D721Med (cell line): Measurements from ENCODE around the gene RAI14.
"Not testable (repeated sequence)": the region's sequence is repeated elsewhere in the genome, so short reads cannot be mapped to it uniquely, and the experiment has no call there.

ENCODE experiments used
- DNase-seq: peaks from one replicate; pipeline ENCODE4 v3.0.0; 2011; ENCODE audit warnings: low spot score; ENCODE audit not compliant: insufficient read length
- FAIRE-seq: peaks from 2 replicates; lab custom pipeline; 2011; peaks lifted over from hg19 to GRCh38; lab: Jason Lieb, UNC
- TF ChIP-seq, protein P1 (sequence below): IDR thresholded peaks from 2 replicates; pipeline ENCODE4 v1.5.1; 2012; ENCODE audit warnings: mild to moderate bottlenecking, control low read depth; ENCODE audit not compliant: insufficient read depth; ENCODE audit errors: missing control alignments

RAI14 gene

DNA sequence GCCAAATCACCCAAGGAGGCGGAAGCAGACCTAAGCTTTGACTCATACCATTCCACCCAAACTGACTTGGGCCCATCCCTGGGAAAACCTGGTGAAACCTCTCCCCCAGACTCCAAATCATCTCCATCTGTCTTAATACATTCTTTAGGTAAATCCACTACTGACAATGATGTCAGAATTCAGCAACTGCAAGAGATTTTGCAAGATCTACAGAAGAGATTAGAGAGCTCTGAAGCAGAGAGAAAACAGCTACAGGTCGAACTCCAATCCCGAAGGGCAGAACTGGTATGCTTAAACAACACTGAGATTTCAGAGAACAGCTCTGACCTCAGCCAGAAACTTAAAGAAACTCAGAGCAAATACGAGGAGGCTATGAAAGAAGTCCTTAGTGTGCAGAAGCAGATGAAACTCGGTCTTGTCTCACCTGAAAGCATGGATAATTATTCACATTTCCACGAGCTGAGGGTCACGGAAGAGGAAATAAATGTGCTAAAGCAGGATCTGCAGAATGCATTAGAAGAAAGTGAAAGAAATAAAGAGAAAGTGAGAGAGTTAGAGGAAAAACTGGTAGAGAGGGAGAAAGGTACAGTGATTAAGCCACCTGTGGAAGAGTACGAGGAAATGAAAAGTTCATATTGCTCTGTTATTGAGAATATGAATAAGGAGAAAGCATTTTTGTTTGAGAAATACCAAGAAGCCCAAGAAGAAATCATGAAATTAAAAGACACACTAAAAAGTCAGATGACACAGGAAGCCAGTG is 167.0 kb downstream of the RAI14 start:
- TF ChIP-seq, protein P1, sequence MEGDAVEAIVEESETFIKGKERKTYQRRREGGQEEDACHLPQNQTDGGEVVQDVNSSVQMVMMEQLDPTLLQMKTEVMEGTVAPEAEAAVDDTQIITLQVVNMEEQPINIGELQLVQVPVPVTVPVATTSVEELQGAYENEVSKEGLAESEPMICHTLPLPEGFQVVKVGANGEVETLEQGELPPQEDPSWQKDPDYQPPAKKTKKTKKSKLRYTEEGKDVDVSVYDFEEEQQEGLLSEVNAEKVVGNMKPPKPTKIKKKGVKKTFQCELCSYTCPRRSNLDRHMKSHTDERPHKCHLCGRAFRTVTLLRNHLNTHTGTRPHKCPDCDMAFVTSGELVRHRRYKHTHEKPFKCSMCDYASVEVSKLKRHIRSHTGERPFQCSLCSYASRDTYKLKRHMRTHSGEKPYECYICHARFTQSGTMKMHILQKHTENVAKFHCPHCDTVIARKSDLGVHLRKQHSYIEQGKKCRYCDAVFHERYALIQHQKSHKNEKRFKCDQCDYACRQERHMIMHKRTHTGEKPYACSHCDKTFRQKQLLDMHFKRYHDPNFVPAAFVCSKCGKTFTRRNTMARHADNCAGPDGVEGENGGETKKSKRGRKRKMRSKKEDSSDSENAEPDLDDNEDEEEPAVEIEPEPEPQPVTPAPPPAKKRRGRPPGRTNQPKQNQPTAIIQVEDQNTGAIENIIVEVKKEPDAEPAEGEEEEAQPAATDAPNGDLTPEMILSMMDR = no peak
- FAIRE-seq (no peak), DNase-seq (no peak)

DNA sequence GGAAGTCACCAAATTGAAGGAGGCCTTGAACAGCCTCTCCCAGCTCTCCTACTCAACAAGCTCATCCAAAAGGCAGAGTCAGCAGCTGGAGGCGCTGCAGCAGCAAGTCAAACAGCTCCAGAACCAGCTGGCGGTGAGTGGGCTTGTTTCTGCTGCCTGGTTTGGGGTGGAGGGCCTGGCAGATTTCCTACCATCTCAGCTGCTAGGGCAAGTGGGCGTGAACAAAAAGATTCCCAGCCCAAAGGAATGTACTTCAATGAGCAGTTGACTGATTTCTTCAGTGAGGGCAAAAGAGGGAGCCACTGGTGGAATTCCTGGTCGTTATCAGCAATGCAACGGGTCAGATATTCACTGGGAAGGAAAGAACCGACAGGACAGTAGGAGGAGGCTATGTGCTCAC is 170.2 kb downstream of the RAI14 start:
- DNase-seq = no peak
- TF ChIP-seq, protein P1 = no peak
- FAIRE-seq = no peak

DNA sequence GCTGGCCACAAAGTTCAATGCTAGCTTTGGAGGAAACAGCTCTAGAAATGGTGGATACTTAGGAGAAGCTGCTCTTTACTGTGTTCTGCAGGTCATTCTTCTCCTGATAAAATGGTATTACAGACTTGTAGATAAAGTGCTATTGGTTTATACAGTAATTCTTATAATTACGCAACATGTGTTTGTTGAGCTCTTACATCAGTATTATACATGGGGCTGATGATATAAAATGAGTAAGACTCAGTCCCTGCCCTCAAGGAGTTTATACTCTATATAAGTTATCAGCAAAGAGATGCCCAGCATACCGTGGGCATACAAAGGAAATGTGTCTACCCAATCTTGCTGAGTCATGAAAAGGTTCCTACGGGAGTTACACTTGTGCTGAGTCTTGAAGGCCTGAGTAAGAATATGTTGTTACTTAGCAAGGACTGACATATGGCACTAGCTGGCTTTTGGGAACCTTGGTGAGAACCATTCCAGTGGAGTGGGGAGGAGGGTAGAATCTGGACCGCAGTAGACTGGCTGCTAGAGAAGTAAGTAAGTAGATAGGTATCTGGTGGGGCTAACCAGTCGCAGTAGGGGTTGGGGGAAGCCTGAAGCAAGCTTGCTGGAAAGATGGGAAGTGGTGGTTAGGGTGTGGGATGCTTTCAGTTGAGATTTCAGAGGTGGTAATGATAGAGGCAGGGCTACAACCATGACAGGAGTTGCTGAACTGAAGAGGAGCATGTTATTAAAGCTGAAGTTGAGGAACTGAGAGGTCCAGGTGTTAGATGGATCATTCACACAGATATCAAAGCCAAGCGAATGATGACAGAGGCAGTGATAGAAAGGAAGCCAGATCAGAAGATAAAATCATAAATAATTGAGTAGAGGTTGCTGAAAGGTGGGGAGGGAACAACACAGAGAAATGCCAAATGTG is 171.7 kb downstream of the RAI14 start:
- TF ChIP-seq, protein P1 = no peak
- FAIRE-seq (no peak), DNase-seq (no peak)

DNA sequence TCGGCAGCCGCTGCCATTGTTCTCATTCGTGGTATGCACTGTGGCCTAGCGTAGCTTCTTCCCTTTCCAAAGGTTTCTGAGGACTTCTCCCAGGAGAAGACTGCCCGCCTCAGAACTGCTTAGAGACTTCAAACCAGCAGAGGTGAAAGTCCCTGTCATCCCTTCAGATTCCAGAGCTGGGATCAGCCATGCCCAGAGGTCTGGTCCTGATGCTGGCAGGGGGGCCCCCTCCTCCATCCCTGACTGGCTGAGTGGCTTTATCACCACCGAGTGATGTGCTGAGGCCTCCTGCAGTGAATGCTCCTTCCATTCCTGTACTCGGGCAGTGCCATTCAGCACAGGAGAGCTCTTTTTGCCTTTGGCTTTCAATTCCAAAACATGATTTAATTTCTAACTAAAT is 174.7 kb downstream of the RAI14 start:
- FAIRE-seq, DNase-seq: not testable (repeated sequence)

DNA sequence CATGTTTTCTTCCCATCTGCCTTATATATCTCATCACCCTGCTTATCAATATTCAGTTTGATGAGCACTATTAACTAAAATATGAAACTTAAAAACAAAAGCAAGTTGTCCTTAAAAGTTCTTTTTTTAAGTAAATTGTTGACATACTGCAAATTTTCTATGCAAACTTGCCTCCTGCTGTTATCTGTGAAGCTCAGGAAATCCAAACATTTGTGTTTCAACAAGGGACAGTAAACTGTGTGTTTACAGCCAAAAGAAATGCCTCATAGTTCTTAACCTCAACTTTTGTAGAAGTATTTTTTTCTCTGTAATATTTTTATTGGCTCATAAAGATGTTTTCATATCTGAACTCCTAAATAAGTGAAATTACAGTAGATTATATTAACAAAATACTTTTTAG is 175.2 kb downstream of the RAI14 start:
- TF ChIP-seq, protein P1 = no peak
- no peak for FAIRE-seq
- DNase-seq = no peak

DNA sequence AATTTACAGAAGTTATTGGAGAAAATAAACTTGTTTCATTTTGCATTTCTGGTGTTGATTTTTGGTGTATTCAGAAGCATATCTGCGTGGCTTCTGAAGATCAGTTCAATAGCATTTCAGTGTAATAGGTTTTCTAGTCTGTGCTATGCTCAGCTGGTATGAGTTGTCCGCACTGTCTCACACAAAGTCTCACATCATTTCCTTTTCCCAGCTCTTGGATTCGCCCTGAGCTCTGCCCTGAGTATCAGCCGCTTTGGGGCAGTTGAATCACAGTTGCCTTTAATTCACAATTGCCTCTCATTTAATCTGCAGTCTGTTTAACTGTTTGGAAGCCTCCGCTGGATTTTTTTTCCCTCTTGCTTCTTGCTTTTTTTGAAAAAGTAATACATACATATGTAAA is 176.4 kb downstream of the RAI14 start:
- FAIRE-seq (no peak), DNase-seq (no peak)
- TF ChIP-seq, protein P1 = no peak

DNA sequence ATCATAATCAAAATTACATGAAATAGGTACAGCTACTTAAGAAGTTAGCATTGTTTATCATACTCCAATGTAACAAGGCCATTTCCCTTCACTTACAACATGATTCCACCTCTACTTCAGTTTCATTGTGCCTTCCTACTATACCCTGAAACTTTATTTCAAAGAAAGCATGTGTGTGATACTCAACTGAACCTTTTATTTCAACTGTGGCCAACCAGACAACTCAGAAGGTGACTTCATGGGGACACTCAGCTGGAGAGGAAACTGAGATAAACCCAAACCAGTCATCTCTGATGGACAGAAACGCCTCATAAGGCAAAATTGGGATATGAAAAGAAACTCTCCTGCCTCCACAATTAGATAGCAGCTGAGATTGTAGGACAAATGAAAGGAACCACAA is 177.0 kb downstream of the RAI14 start:
- DNase-seq (no peak), FAIRE-seq (no peak)
- TF ChIP-seq, protein P1 = no peak
